KMS-11 (cell line): ENCODE measurements around the gene HMGCS2.

Experiments
- H2AFZ ChIP-seq: fragments of 200-600 bp; sonication (generic); 2 replicates; pipeline ENCODE4 v1.6.1; 2016; ENCODE audit warnings: antibody characterized with exemption, mixed run types, low read depth
- H3K27ac ChIP-seq: fragments of 200-600 bp; sonication (generic); 2 replicates; pipeline ENCODE4 v1.6.1; 2016; ENCODE audit warnings: mild to moderate bottlenecking, mixed run types
- H3K27me3 ChIP-seq: fragments of 200-600 bp; sonication (generic); 2 replicates; pipeline ENCODE4 v1.6.1; 2017; ENCODE audit warnings: mild to moderate bottlenecking, low read depth, mixed run types, moderate library complexity; ENCODE audit not compliant: insufficient read depth
- H3K36me3 ChIP-seq: fragments of 200-600 bp; sonication (generic); 2 replicates; pipeline ENCODE4 v1.6.1; 2017; ENCODE audit warnings: mild to moderate bottlenecking, mixed run types; ENCODE audit not compliant: insufficient read depth
- H3K4me1 ChIP-seq: fragments of 200-600 bp; sonication (generic); 2 replicates; pipeline ENCODE4 v1.6.1; 2016; ENCODE audit warnings: mild to moderate bottlenecking, low read depth, mixed run types; ENCODE audit not compliant: poor library complexity, severe bottlenecking
- H3K4me2 ChIP-seq: fragments of 200-600 bp; sonication (generic); 2 replicates; pipeline ENCODE4 v1.7.0; 2016; ENCODE audit warnings: mild to moderate bottlenecking, mixed run types
- H3K4me3 ChIP-seq: fragments of 200-600 bp; sonication (generic); IDR thresholded peaks from 2 replicates; pipeline ENCODE4 v1.6.1; 2017; ENCODE audit warnings: low read depth, low read length, mixed read lengths; ENCODE audit not compliant: insufficient read depth
- H3K79me2 ChIP-seq: fragments of 200-600 bp; sonication (generic); 2 replicates; pipeline ENCODE4 v1.6.1; 2016; ENCODE audit warnings: low read depth, mixed run types; ENCODE audit not compliant: insufficient read depth
- H3K9ac ChIP-seq: fragments of 200-600 bp; sonication (generic); 2 replicates; pipeline ENCODE4 v1.6.1; 2016; ENCODE audit warnings: mild to moderate bottlenecking, mixed run types
- H4K20me1 ChIP-seq: fragments of 200-600 bp; sonication (generic); 2 replicates; pipeline ENCODE4 v1.6.1; 2016; ENCODE audit warnings: mild to moderate bottlenecking, mixed run types; ENCODE audit not compliant: insufficient read depth
- CTCF ChIP-seq: fragments of 200-600 bp; sonication (generic); conservative IDR thresholded peaks from 2 replicates; pipeline ENCODE4 v1.6.1; 2017; ENCODE audit warnings: low read depth, mild to moderate bottlenecking, antibody characterized with exemption, low read length, moderate library complexity, mixed read lengths

HMGCS2 gene

GRCh38 chr1:119703666-119704450 is 64.8 kb downstream of the HMGCS2 start:
- H3K27ac ChIP-seq = no peak overlapping the region
- no peak overlapping the region for H3K9ac ChIP-seq
- no peak overlapping the region for H3K4me2 ChIP-seq
- no peak for TF ChIP-seq CTCF
- H3K79me2 ChIP-seq = no peaks in the 10 kb centered on the region
- H3K36me3 ChIP-seq = no peaks in the 10 kb centered on the region
- H3K27me3 ChIP-seq = no peaks in the 10 kb centered on the region
- no peak overlapping the region for H2AFZ ChIP-seq
- H3K4me3 ChIP-seq = no peak overlapping the region
- H3K4me1 ChIP-seq = no peaks in the 10 kb centered on the region
- no peaks in the 10 kb centered on the region for H4K20me1 ChIP-seq

- Histone ChIP-seq H3K4me1 (no peaks in the 10 kb centered on the region), H2AFZ (no peak overlapping the region), H3K4me2 (no peak overlapping the region), H3K27me3 (no peaks in the 10 kb centered on the region), H3K4me3 (no peak overlapping the region), H3K9ac (no peak overlapping the region), H3K79me2 (no peaks in the 10 kb centered on the region), H3K36me3 (no peaks in the 10 kb centered on the region), H3K27ac (no peak overlapping the region), H4K20me1 (no peaks in the 10 kb centered on the region)
- TF ChIP-seq CTCF = no peak
Measured at GRCh38 chr1:119702384-119702783, 66.3 kb downstream of the HMGCS2 start.

DNA sequence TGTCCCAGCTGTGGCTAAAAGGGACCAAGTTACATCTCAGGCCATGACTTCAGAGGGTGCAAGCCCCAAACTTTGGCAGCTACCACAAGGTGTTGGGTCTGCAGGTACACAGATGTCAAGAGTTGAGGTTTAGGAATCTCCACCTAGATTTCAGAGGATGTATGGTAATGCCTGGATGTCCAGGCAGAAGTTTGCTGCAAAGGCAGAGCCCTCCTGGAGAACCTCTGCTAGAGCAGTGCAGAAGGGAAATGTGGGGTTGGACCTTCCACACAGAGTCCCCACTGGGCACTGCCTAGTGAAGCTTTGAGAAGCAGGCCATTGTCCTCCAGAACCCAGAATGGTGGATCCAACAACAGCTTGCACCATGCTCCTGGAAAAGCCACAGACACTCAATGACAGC is 67.0 kb downstream of the HMGCS2 start:
- no peak for TF ChIP-seq CTCF
- no peaks in the 10 kb centered on the region for H3K79me2 ChIP-seq
- no peak overlapping the region for H3K9ac ChIP-seq
- no peaks in the 10 kb centered on the region for H3K27me3 ChIP-seq
- no peaks in the 10 kb centered on the region for H4K20me1 ChIP-seq
- H2AFZ ChIP-seq = no peak overlapping the region
- H3K4me2 ChIP-seq = no peak overlapping the region
- H3K36me3 ChIP-seq = no peaks in the 10 kb centered on the region
- no peaks in the 10 kb centered on the region for H3K4me1 ChIP-seq
- no peak overlapping the region for H3K4me3 ChIP-seq
- no peak overlapping the region for H3K27ac ChIP-seq

GRCh38 chr1:119700326-119700725 is 68.4 kb downstream of the HMGCS2 start:
- H2AFZ ChIP-seq = no peak overlapping the region
- H3K9ac ChIP-seq = no peak overlapping the region
- no peak overlapping the region for H3K4me2 ChIP-seq
- no peaks in the 10 kb centered on the region for H3K36me3 ChIP-seq
- H3K4me3 ChIP-seq = no peak overlapping the region
- no peaks in the 10 kb centered on the region for H3K79me2 ChIP-seq
- no peaks in the 10 kb centered on the region for H4K20me1 ChIP-seq
- H3K4me1 ChIP-seq = no peaks in the 10 kb centered on the region
- no peak for TF ChIP-seq CTCF
- no peak overlapping the region for H3K27ac ChIP-seq
- no peaks in the 10 kb centered on the region for H3K27me3 ChIP-seq
